ENCODE data around the gene PAX7.

DNA sequence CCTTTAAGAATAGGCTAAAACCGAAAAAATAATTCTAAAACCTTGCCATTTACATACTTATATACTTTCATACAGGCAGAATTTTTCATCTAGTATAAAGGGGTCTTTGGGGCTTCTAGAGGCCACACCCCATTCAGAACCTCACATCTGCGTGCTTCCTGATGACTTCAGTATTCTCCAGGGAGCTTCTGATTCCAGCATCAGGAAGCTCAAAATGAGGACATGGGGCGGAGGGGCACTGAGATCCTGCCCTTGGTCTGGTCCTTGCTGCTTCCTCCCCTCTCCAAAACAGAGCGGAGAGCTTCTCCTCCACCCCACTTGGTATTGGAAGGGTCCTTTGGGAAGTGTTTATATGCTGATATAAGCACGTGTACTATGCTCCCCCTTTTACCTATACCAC, 13.8 kb downstream of the PAX7 start:
- no peak for TF ChIP-seq FOXP2 (optimal IDR thresholded peaks at IDR 0.05; ENCODE audit: borderline replicate concordance, extremely low read depth, extremely low read length, insufficient read depth)
- TF ChIP-seq POLR2AphosphoS5 (IDR thresholded peaks at IDR 0.05; ENCODE audit: low read depth, low read length), result no peak
- TF ChIP-seq TAF1 (IDR thresholded peaks at IDR 0.05; ENCODE audit: borderline replicate concordance, insufficient read depth, low read length), result no peak
- TF ChIP-seq SIN3A (IDR thresholded peaks at IDR 0.05; ENCODE audit: borderline replicate concordance, insufficient read depth, low read length), result no peak

All from PFSK-1 (cell line).